Effector memory CD4-positive, alpha-beta T cell (primary cell): ENCODE results near the gene MON2.
"Not testable (repeated sequence)": the region's sequence is repeated elsewhere in the genome, so short reads cannot be mapped to it uniquely, and the experiment has no call there.

Source experiments
- DNase-seq, 3 donors: peaks; one replicate each; pipeline ENCODE4 v3.0.0-alpha.2; 2020
- H3K27ac ChIP-seq: 2 replicates; pipeline ENCODE4 v1.7.0; 2013; ENCODE audit warnings: mild to moderate bottlenecking, low read length, moderate library complexity; ENCODE audit not compliant: insufficient read depth, poor library complexity, severe bottlenecking
- H3K27me3 ChIP-seq: replicated peaks from 2 replicates; pipeline ENCODE4 v1.7.0; 2013; ENCODE audit warnings: mild to moderate bottlenecking, low read length; ENCODE audit not compliant: insufficient read depth, control insufficient read depth, poor library complexity, severe bottlenecking
- H3K36me3 ChIP-seq: 2 replicates; pipeline ENCODE4 v1.7.0; 2013; ENCODE audit warnings: mild to moderate bottlenecking, low read length, moderate library complexity; ENCODE audit not compliant: control insufficient read depth, insufficient read depth
- H3K4me1 ChIP-seq: 2 replicates; pipeline ENCODE4 v1.7.0; 2013; ENCODE audit warnings: low read length, mild to moderate bottlenecking; ENCODE audit not compliant: control insufficient read depth, insufficient read depth, poor library complexity, severe bottlenecking
- H3K4me3 ChIP-seq: 2 replicates; pipeline ENCODE4 v1.7.0; 2013; ENCODE audit warnings: low read length, low read depth, mild to moderate bottlenecking; ENCODE audit not compliant: insufficient read depth, poor library complexity, severe bottlenecking
- H3K9me3 ChIP-seq: 2 replicates; pipeline ENCODE4 v1.7.0; 2013; ENCODE audit warnings: mild to moderate bottlenecking, low read length, moderate library complexity; ENCODE audit not compliant: control insufficient read depth

The MON2 gene

DNA sequence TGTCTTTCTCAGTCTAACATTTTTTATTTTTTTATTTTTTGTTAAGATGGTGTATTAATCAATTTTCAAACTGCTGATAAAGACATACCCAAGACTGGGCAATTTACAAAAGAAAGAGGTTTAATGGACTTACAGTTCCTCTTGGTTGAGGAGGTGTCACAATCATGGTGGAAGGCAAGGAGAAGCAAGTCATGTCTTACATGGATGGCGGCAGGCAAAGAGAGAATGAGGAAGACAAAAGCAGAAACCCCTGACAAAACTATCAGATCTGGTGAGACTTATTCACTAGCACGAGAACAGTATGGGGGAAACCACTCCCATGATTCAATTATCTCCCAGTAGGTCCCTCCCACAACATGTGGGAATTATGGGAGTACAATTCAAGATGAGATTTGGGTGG lies 11.2 kb upstream of the MON2 start:
- H3K27me3 ChIP-seq, H3K36me3 ChIP-seq, DNase-seq, H3K27ac ChIP-seq, H3K9me3 ChIP-seq, H3K4me3 ChIP-seq, H3K4me1 ChIP-seq: not testable (repeated sequence)

- H3K36me3 ChIP-seq: no peaks in the 10 kb centered on the region
- DNase-seq: no peak
- H3K9me3 ChIP-seq: no peaks in the 10 kb centered on the region
- no peak overlapping the region for H3K27ac ChIP-seq
- no peaks in the 10 kb centered on the region for H3K4me1 ChIP-seq
- H3K27me3 ChIP-seq: no peaks in the 10 kb centered on the region
- no peak overlapping the region for H3K4me3 ChIP-seq
These were observed 8.0 kb upstream of the MON2 start for GRCh38 chr12:62458626-62459025.

GRCh38 chr12:62459976-62460375 lies 6.7 kb upstream of the MON2 start:
- DNase-seq: no peak
- Histone ChIP-seq H3K9me3 (no peaks in the 10 kb centered on the region), H3K36me3 (no peaks in the 10 kb centered on the region), H3K27ac (no peak overlapping the region), H3K27me3 (no peaks in the 10 kb centered on the region), H3K4me3 (no peak overlapping the region), H3K4me1 (no peaks in the 10 kb centered on the region)

GRCh38 chr12:62461171-62461837 lies 5.3 kb upstream of the MON2 start:
- not testable (repeated sequence) for H3K9me3 ChIP-seq, DNase-seq, H3K27ac ChIP-seq, H3K4me3 ChIP-seq, H3K27me3 ChIP-seq, H3K4me1 ChIP-seq, H3K36me3 ChIP-seq

GRCh38 chr12:62463252-62463651 lies 3.4 kb upstream of the MON2 start:
- H3K27ac ChIP-seq, H3K36me3 ChIP-seq, H3K4me3 ChIP-seq, DNase-seq, H3K9me3 ChIP-seq, H3K4me1 ChIP-seq, H3K27me3 ChIP-seq: not testable (repeated sequence)

- DNase-seq: peak in 1 of 3 donors; percentile 5
- Histone ChIP-seq H3K36me3 (no peaks in the 10 kb centered on the region), H3K4me1 (peaks cover 6% of the 10 kb centered on the region), H3K27ac (peak overlapping the region; percentile 89), H3K4me3 (peak overlapping the region; percentile 96), H3K27me3 (no peaks in the 10 kb centered on the region), H3K9me3 (no peaks in the 10 kb centered on the region)
These were observed 520 bp upstream of the MON2 start for GRCh38 chr12:62466018-62466593.

DNA sequence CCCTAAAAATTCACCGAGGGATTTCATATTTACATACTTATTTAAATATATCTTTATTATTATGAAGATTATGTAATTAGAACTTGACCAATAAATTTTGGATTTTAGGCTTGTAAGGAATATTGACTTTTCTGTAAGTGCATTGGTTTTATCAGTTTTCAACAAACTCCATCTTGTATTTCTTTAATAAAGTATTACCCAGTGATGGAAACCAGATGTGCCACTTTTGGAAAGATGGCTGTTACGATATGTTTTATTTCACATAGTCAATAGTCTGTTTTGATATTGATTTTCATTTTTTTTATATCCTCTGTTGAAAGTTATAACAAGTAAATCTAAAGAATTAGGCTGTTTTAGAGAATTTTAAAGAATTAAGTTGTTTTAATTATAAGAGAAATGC lies 1.8 kb downstream of the MON2 start:
- H3K9me3 ChIP-seq: no peaks in the 10 kb centered on the region
- peaks cover 6% of the 10 kb centered on the region for H3K4me1 ChIP-seq
- no peak for DNase-seq
- no peak overlapping the region for H3K27ac ChIP-seq
- no peaks in the 10 kb centered on the region for H3K27me3 ChIP-seq
- H3K4me3 ChIP-seq: no peak overlapping the region
- peaks cover 1% of the 10 kb centered on the region for H3K36me3 ChIP-seq

DNA sequence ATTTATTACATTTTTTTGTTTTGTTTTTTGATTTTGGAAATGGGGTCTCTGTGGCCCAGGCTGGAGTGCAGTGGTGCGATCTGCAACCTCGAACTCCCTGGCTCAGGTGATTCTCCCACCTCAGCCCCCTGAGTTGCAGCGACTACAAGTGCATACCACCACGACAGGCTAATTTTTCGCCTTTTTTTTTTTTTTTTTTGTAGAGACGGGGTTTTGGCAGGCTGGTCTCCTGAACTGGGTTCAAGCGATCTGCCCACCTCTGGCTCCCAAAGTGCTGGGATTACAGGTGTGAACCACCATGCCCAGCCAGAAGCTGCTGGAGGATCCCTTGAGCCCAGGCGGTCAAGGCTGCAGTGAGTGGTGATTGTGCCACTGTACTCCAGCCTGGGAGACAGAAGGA lies 2.3 kb downstream of the MON2 start:
- Histone ChIP-seq H3K4me3 (no peak overlapping the region), H3K27ac (no peak overlapping the region), H3K36me3 (peaks cover 5% of the 10 kb centered on the region), H3K27me3 (no peaks in the 10 kb centered on the region), H3K9me3 (no peaks in the 10 kb centered on the region), H3K4me1 (peaks cover 6% of the 10 kb centered on the region)
- DNase-seq: no peak

DNA sequence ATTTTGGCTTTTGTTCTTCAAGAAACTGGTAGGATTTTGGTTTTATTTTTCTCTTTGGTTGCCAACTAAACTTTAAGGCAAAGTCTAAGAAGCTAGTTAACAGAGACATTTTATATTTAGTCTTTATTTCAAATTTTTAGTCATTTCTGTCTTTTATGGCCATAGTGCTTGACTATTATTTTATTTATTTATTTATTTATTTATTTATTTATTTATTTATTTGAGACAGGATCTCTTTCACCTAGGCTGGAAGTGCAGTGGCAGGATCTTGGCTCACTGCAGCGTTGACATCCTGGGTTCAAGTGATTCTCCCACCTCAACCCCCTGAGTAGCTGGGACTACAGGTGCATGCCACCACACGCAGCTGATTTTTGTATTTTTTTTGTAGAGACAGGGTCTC lies 3.1 kb downstream of the MON2 start:
- Histone ChIP-seq H3K36me3 (peaks cover 5% of the 10 kb centered on the region), H3K9me3 (no peaks in the 10 kb centered on the region), H3K27me3 (no peaks in the 10 kb centered on the region), H3K27ac (no peak overlapping the region), H3K4me1 (peaks cover 6% of the 10 kb centered on the region), H3K4me3 (no peak overlapping the region)
- DNase-seq: no peak

- H3K9me3 ChIP-seq: no peaks in the 10 kb centered on the region
- H3K4me1 ChIP-seq: peaks cover 6% of the 10 kb centered on the region
- no peak for DNase-seq
- no peak overlapping the region for H3K4me3 ChIP-seq
- no peaks in the 10 kb centered on the region for H3K27me3 ChIP-seq
- no peak overlapping the region for H3K27ac ChIP-seq
- H3K36me3 ChIP-seq: peaks cover 5% of the 10 kb centered on the region
These were observed 5.1 kb downstream of the MON2 start for GRCh38 chr12:62471734-62472133.
